ENCODE data around the gene GABARAP. TPM values are rescaled to one million over a fixed set of nuclear protein-coding genes. Genes with fewer than 3 reads are reported as not detected.
A peak's percentile ranks its signal among the peaks of the same experiment; 100 is the strongest.

Gene GABARAP
- total and polyA plus RNA-seq, 2 donors (not counting 1 experiment from before 2014, with no cell fraction given), result 323 to 371 TPM

DNA sequence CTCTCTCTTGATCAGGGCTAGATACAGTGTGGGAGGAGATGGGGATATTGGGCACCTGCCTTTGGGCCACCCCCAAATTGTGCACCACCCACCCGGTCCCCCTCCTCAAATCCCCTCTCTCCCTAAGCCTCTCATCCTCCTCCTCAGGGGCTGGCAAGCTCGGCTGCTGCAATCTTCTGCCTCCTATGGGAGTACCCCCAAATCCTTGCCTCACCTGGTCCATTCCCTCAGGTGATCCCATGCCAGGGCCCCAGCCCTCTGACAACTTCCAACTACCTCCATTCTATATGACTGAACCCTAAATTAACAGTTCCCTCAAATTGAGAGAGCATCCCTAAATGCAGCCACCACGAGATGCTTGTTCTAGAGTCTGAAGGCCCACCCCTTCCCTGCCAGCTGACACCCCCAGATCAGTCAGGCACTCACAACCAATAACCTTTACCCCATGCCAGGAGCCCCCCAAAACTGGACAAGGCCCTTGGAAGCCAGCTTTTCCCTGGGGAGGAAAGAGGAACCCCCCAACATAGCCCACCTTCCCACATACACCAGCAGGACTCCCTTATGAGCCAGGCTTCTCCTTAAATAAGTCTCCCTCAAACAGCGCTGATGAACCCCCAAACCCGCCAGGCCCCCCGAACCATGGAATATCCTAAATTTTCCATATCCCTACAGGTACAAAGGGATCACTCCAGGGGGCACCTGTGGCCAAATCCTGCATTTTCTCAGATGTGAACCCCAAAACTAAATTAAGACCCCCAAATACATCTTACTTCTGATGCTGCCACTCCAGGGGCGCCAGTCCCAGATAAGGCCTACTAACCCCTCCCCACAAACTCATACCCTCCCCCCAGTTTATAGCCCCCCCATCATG, 25.8 kb downstream of the GABARAP start:
- Histone ChIP-seq H3K9me3 (ENCODE audit: control extremely low read depth in 1 of 3, control insufficient read depth in 2 of 3, insufficient read depth in 1 of 3, low read length in 2 of 3) (no peaks in the 10 kb centered on the region), H3K79me2 (ENCODE audit: control insufficient read depth, insufficient read depth, low read length) (peaks cover 7% of the 10 kb centered on the region), H3K36me3 (replicated peaks in 1 of 2; ENCODE audit: control extremely low read depth in 1 of 2, control insufficient read depth in 1 of 2, extremely low read depth in 1 of 2, insufficient read depth in 2 of 2, low read length in 1 of 2) (no peaks in the 10 kb centered on the region), H3K4me1 (ENCODE audit: control insufficient read depth in 2 of 2, insufficient read depth in 2 of 2, low read length in 2 of 2) (peaks cover 32 to 64% of the 10 kb centered on the region in 2 donors), H2AFZ (ENCODE audit: insufficient read depth, low read depth, low read length, poor library complexity, severe bottlenecking) (no peak overlapping the region), H3K27me3 (replicated peaks in 1 of 4; ENCODE audit: control extremely low read depth in 1 of 4, control insufficient read depth in 3 of 4, insufficient read depth in 4 of 4, low read length in 3 of 4) (no peaks in the 10 kb centered on the region), H4K20me1 (ENCODE audit: control insufficient read depth, insufficient read depth, low read length, poor library complexity, severe bottlenecking) (no peaks in the 10 kb centered on the region), H3K4me3 (ENCODE audit: control extremely low read depth in 1 of 5, extremely low read depth in 1 of 5, insufficient read depth in 1 of 5, low read depth in 2 of 5, low read length in 4 of 5) (no peak overlapping the region), H3K9ac (ENCODE audit: low read length) (no peak overlapping the region), H3K27ac (ENCODE audit: low read length in 2 of 2) (no peak overlapping the region), H3K4me2 (replicated peaks; ENCODE audit: low read depth, low read length, poor library complexity, severe bottlenecking) (peak overlapping the region; percentile 21)
- H3K27ac Mint-ChIP-seq, result peak overlapping the region; percentile 47
- H3K9me3 Mint-ChIP-seq (ENCODE audit: insufficient read depth), result no peaks in the 10 kb centered on the region
- intact Hi-C loops (cut with micrococcal nuclease), result no loop called here
- ATAC-seq (ENCODE audit: low read depth) (no peak), DNase-seq (no peak)
- H3K4me3 Mint-ChIP-seq, result peak overlapping the region; percentile 11
- CTCF ChIA-PET, result no interaction called here
- WGBS (ENCODE audit: insufficient coverage), result 28% methylated on average over 7 of the region's 7 CpGs
- POLR2A ChIA-PET, result interaction anchor here (0.6 to 9.1 kb wide), 3 partner anchors 21 to 194 kb away, joined by 3 to 157 read pairs (median 4); partner anchors contain the start of genes CTDNEP1, DVL2, GABARAP and PHF23
- H3K4me1 Mint-ChIP-seq, result peaks cover 65% of the 10 kb centered on the region
- no peak for TF ChIP-seq EZH2 (IDR thresholded peaks at IDR 0.05; ENCODE audit: borderline replicate concordance, insufficient read depth, low read depth, low read length, poor library complexity, severe bottlenecking)
- TF ChIP-seq, protein P1, sequence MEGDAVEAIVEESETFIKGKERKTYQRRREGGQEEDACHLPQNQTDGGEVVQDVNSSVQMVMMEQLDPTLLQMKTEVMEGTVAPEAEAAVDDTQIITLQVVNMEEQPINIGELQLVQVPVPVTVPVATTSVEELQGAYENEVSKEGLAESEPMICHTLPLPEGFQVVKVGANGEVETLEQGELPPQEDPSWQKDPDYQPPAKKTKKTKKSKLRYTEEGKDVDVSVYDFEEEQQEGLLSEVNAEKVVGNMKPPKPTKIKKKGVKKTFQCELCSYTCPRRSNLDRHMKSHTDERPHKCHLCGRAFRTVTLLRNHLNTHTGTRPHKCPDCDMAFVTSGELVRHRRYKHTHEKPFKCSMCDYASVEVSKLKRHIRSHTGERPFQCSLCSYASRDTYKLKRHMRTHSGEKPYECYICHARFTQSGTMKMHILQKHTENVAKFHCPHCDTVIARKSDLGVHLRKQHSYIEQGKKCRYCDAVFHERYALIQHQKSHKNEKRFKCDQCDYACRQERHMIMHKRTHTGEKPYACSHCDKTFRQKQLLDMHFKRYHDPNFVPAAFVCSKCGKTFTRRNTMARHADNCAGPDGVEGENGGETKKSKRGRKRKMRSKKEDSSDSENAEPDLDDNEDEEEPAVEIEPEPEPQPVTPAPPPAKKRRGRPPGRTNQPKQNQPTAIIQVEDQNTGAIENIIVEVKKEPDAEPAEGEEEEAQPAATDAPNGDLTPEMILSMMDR (IDR thresholded peaks at IDR 0.05), result no peak
- no peaks in the 10 kb centered on the region for H3K27me3 Mint-ChIP-seq

DNA sequence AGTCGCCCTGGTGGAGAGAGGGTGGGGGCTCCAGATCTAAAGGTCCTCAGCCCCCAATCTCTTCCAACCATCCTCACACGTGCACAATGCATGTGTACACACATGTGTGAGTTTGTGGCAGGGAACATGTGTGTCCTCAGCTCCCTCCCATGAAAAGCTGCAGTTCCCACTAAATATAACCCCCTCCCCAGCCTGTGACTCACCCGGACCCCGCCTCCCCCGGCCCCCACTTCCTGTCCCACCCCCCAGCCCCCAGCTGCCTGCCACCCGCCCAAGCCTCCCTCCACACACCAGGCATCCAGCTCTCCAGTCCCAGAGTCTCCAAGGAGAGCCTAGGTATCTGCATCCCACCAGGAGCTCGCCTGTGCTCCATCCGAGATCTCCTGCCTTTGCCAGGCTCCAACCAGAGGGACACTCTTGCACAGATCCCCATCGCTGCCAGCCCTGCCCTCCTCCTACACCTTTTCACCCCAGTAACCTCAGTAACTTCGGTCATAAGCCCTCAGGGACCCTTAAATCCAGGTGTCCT, 26.5 kb downstream of the GABARAP start:
- Histone ChIP-seq H3K4me2 (replicated peaks; ENCODE audit: low read depth, low read length, poor library complexity, severe bottlenecking) (no peak overlapping the region), H3K27ac (ENCODE audit: low read length in 2 of 2) (no peak overlapping the region), H3K27me3 (replicated peaks in 1 of 4; ENCODE audit: control extremely low read depth in 1 of 4, control insufficient read depth in 3 of 4, insufficient read depth in 4 of 4, low read length in 3 of 4) (no peaks in the 10 kb centered on the region), H3K4me3 (ENCODE audit: control extremely low read depth in 1 of 5, extremely low read depth in 1 of 5, insufficient read depth in 1 of 5, low read depth in 2 of 5, low read length in 4 of 5) (no peak overlapping the region), H2AFZ (ENCODE audit: insufficient read depth, low read depth, low read length, poor library complexity, severe bottlenecking) (no peak overlapping the region), H3K9ac (ENCODE audit: low read length) (no peak overlapping the region), H3K4me1 (ENCODE audit: control insufficient read depth in 2 of 2, insufficient read depth in 2 of 2, low read length in 2 of 2) (peaks cover 31 to 58% of the 10 kb centered on the region in 2 donors), H4K20me1 (ENCODE audit: control insufficient read depth, insufficient read depth, low read length, poor library complexity, severe bottlenecking) (no peaks in the 10 kb centered on the region), H3K9me3 (ENCODE audit: control extremely low read depth in 1 of 3, control insufficient read depth in 2 of 3, insufficient read depth in 1 of 3, low read length in 2 of 3) (no peaks in the 10 kb centered on the region), H3K36me3 (replicated peaks in 1 of 2; ENCODE audit: control extremely low read depth in 1 of 2, control insufficient read depth in 1 of 2, extremely low read depth in 1 of 2, insufficient read depth in 2 of 2, low read length in 1 of 2) (no peaks in the 10 kb centered on the region), H3K79me2 (ENCODE audit: control insufficient read depth, insufficient read depth, low read length) (peaks cover 7% of the 10 kb centered on the region)
- no peak overlapping the region for H3K4me3 Mint-ChIP-seq
- ChIA-PET POLR2A (interaction anchor here (0.6 to 9.1 kb wide), 2 partner anchors 22 to 193 kb away, joined by 4 to 157 read pairs; partner anchors contain the start of genes DVL2, GABARAP and PHF23), CTCF (no interaction called here)
- no peak overlapping the region for H3K27ac Mint-ChIP-seq
- no peak for DNase-seq
- intact Hi-C loops (cut with micrococcal nuclease), result loop anchor here (2.0 kb wide), 3 partner anchors 91 to 471 kb away; partner anchors contain the start of genes EIF5A, TMEM256 and TP53
- no peaks in the 10 kb centered on the region for H3K9me3 Mint-ChIP-seq (ENCODE audit: insufficient read depth)
- H3K27me3 Mint-ChIP-seq, result no peaks in the 10 kb centered on the region
- no peak for TF ChIP-seq EZH2 (IDR thresholded peaks at IDR 0.05; ENCODE audit: borderline replicate concordance, insufficient read depth, low read depth, low read length, poor library complexity, severe bottlenecking)
- TF ChIP-seq, protein P1 (IDR thresholded peaks at IDR 0.05), result no peak
- H3K4me1 Mint-ChIP-seq, result peaks cover 58% of the 10 kb centered on the region
- 29% methylated on average over 4 of the region's 10 CpGs for WGBS (ENCODE audit: insufficient coverage)
- ATAC-seq (ENCODE audit: low read depth), result no peak

Data from B cell (primary cell).